ENCODE measurements around the gene TENM3.

TENM3 gene

GRCh38 chr4:182531555-182532162 is 288.5 kb downstream of the TENM3 start:
- DNase-seq: no peak

GRCh38 chr4:182532441-182532840 is 289.2 kb downstream of the TENM3 start:
- DNase-seq: no peak

GRCh38 chr4:182533964-182534363 is 290.8 kb downstream of the TENM3 start:
- DNase-seq: no peak

GRCh38 chr4:182536221-182536811 is 293.1 kb downstream of the TENM3 start:
- no peak for DNase-seq

- no peak for DNase-seq
Observed at GRCh38 chr4:182537031-182537795, 294.0 kb downstream of the TENM3 start.

- DNase-seq: no peak
Observed at GRCh38 chr4:182538031-182538430, 294.8 kb downstream of the TENM3 start.

GRCh38 chr4:182540496-182540895 is 297.3 kb downstream of the TENM3 start:
- DNase-seq: no peak

GRCh38 chr4:182547435-182547834 is 304.2 kb downstream of the TENM3 start:
- DNase-seq: no peak

- DNase-seq: no peak
Observed at GRCh38 chr4:182548156-182548555, 305.0 kb downstream of the TENM3 start.

GRCh38 chr4:182549356-182549755 is 306.2 kb downstream of the TENM3 start:
- no peak for DNase-seq

- no peak for DNase-seq
Observed at GRCh38 chr4:182552948-182553347, 309.7 kb downstream of the TENM3 start.

GRCh38 chr4:182553653-182554052 is 310.5 kb downstream of the TENM3 start:
- no peak for DNase-seq

GRCh38 chr4:182554736-182555135 is 311.5 kb downstream of the TENM3 start:
- no peak for DNase-seq

- DNase-seq: no peak
Observed at GRCh38 chr4:182555997-182556418, 312.8 kb downstream of the TENM3 start.

- no peak for DNase-seq
Observed at GRCh38 chr4:182556580-182556979, 313.4 kb downstream of the TENM3 start.

GRCh38 chr4:182560358-182560757 is 317.2 kb downstream of the TENM3 start:
- DNase-seq: no peak

GRCh38 chr4:182562350-182562749 is 319.1 kb downstream of the TENM3 start:
- DNase-seq: no peak

GRCh38 chr4:182564724-182565369 is 321.6 kb downstream of the TENM3 start:
- DNase-seq: no peak

GRCh38 chr4:182567119-182567518 is 323.9 kb downstream of the TENM3 start:
- DNase-seq: no peak

- DNase-seq: no peak
Observed at GRCh38 chr4:182569561-182569960, 326.4 kb downstream of the TENM3 start.

GRCh38 chr4:182574706-182575105 is 331.5 kb downstream of the TENM3 start:
- DNase-seq: no peak

- no peak for DNase-seq
Observed at GRCh38 chr4:182575225-182575624, 332.0 kb downstream of the TENM3 start.

- no peak for DNase-seq
Observed at GRCh38 chr4:182576601-182577289, 333.5 kb downstream of the TENM3 start.
